Activated T-cell treated with anti-CD3 and anti-CD28 coated beads for 4 hours (primary cell): ENCODE measurements around the gene KRTAP20-3.

ENCODE experiments used
- DNase-seq: peaks from one replicate; pipeline ENCODE4 v3.0.0-alpha.2; 2020

Gene KRTAP20-3

GRCh38 chr21:30689822-30690221, 47.2 kb downstream of the KRTAP20-3 start:
- DNase-seq: no peak
